CD4-positive, alpha-beta T cell treated with Interleukin-4 for 4 hours (primary cell): ENCODE measurements around the gene TMEM191C.
"Not testable (repeated sequence)": the region's sequence is repeated elsewhere in the genome, so short reads cannot be mapped to it uniquely, and the experiment has no call there.

Experiments
- DNase-seq: peaks from one replicate; pipeline ENCODE4 v3.0.0-alpha.2; 2020

The TMEM191C gene

GRCh38 chr22:21473664-21474063, 6.5 kb downstream of the TMEM191C start:
- DNase-seq = not testable (repeated sequence)

GRCh38 chr22:21484039-21484438, 16.9 kb downstream of the TMEM191C start:
- DNase-seq = not testable (repeated sequence)

- not testable (repeated sequence) for DNase-seq
Observed at GRCh38 chr22:21487723-21488122, 20.5 kb downstream of the TMEM191C start.

DNA sequence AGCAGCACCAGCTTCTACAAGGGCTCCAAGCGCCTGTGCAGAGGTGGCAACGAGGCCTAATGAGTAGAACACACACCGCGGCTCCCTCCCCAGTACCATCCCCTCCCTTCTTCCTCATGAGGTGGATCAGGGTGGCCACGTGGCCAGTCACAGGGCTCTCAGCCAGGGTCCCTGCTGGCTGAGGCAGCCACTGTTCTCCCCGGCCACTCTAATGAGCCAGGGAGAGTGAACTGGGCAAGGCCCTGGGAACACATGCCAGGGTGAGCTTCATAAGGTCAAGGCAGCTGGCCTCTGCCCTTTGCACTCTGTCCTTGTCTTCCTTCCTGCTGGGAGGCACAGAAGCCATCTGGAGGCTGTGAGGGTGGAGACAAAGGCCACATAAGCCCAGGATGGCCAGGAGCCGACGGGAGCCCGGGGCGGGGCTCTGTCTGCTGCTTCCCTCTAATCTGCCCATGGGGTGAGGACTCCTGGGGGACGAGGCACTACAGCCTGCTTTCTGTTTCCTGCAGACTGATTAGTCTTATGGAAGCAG, 22.0 kb downstream of the TMEM191C start:
- DNase-seq = not testable (repeated sequence)

DNA sequence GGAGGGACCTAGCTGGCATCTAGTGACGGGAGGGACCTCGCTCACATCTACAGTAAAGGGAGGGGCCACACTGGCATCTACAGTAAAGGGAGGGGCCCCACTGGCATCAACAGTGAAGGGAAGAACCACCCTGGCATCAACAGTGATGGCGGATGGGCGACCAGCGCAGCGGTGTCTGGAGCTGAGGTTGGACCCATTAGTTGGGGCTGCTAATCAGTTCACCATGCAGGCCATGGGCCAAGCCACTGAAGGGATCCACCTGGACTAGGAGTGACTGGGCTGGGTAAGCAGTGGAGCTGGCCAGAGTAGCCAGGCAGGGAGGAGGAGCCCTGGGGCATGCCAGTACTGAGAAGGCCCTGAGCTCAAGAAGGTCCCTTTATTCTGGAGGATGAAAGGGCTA, 23.4 kb downstream of the TMEM191C start:
- DNase-seq = not testable (repeated sequence)

DNA sequence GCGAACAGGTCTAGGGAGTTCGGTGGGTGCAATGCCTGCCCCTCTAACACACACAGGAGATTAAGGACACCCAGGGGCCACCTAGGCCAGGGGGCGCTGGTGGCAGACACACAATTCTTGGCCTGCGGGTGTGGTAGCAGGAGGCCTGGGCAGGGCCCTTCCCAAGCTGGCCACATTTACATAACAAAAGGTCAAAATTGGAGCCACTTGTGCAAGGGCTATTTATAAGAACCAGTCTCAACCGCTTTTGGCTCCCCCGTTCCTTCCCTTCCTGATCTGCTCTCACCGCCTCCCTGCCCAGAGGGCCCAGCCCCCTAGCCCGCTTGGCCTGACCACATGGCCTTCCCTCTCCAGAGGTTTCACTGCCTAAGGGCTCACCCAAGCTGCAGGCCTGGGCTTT, 25.1 kb downstream of the TMEM191C start:
- DNase-seq = not testable (repeated sequence)

GRCh38 chr22:21493789-21494782, 26.9 kb downstream of the TMEM191C start:
- DNase-seq = not testable (repeated sequence)

GRCh38 chr22:21497984-21498383, 30.8 kb downstream of the TMEM191C start:
- DNase-seq = not testable (repeated sequence)

DNA sequence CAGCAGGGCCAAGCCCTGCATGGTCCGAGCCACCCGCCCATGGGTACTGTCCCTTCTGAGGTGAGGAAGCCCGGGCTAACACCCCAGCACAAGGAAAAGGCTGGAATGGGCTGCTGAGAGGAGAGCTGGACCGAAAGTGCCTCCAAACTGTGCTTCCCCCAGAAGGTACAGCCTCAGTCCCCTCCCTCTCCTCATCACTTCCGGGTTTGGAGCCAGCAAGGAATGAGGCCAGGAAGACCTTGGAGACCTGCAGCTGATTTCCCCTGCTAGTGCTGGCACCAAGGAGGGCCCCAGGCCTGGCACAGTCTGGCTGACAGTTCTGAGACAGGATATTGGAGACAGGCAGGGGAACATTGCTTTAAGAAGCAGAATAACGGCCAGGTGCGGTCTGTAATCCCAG, 31.3 kb downstream of the TMEM191C start:
- not testable (repeated sequence) for DNase-seq

GRCh38 chr22:21499623-21500506, 32.7 kb downstream of the TMEM191C start:
- DNase-seq = not testable (repeated sequence)

- not testable (repeated sequence) for DNase-seq
Observed at GRCh38 chr22:21510397-21510796, 43.2 kb downstream of the TMEM191C start.

DNA sequence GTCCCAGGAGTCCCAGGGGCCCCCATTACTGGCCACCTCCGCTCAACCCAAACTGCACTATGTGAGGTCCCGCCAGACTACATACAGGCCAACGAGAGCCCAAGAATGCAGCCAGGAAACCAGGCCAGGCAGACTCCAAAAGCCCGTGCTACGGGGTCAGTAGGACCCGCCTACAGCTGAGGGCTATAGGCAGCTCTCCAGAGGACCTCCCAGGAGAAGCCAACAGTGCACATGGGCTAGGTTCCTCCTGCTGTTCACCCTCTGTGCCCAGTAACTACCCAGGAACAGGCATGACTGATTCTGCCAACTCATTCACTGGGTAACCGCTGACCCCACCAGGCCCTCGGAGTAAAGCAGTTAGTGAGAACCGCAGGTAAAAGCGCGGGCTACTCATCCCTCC, 44.8 kb downstream of the TMEM191C start:
- not testable (repeated sequence) for DNase-seq

DNA sequence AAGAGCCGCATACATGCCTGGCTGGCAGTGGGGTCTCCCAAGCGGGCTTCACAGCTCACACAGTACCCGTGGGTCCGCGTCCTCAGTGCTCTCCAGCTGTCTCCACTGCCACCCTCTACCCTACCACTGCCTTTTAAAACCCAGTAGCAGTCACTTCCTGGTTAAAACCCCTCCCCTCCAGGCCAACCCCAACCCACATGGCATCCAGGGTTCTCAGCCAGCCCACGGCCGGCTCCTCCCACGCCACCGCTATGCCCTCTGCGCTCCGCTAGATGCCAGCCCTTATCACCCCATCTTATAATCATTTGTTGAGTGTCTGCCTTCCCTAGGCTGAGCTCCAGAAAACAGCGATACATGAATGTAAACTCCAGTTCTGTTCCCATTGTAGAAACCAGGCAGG, 46.9 kb downstream of the TMEM191C start:
- DNase-seq = not testable (repeated sequence)

DNA sequence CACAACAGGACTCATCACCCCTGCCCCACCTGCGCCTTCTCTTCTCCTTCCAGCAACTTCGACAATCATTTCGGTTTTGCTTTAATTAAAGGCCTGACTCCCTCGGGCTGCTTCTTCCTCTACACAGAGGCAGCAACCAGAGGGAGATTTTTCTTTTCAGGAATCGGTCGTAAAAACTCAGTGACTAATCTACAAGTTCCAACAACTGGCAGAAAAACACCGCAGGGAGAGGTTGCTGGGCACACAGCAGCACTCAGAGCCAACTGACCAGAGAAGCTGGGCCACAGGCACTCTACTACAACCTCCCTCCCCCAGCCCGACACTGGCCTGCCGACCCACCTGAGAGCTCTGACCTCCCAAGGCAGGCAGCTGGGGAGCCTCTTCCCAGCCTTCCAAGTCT, 48.0 kb downstream of the TMEM191C start:
- DNase-seq = not testable (repeated sequence)

GRCh38 chr22:21516522-21516921, 49.3 kb downstream of the TMEM191C start:
- not testable (repeated sequence) for DNase-seq

GRCh38 chr22:21516970-21517764, 50.0 kb downstream of the TMEM191C start:
- DNase-seq = not testable (repeated sequence)
